Measurements from ENCODE around the gene SLC9A3. TPM values are rescaled to one million over a fixed set of nuclear protein-coding genes. Genes with fewer than 3 reads are reported as not detected.
"Not testable (repeated sequence)": the region's sequence is repeated elsewhere in the genome, so short reads cannot be mapped to it uniquely, and the experiment has no call there.

Gene SLC9A3
- polyA plus RNA-seq, 3 donors = 42.2 to 47.4 (median 42.9) TPM

GRCh38 chr5:558871-559503 lies 34.7 kb upstream of the SLC9A3 start:
- no peak for DNase-seq (ENCODE audit: extremely low read depth in 1 of 11, low read depth in 9 of 11, low spot score in 4 of 11)

- DNase-seq (ENCODE audit: extremely low read depth in 1 of 11, low read depth in 9 of 11, low spot score in 4 of 11) = no peak
Observed at GRCh38 chr5:558326-558725, 34.1 kb upstream of the SLC9A3 start.

DNA sequence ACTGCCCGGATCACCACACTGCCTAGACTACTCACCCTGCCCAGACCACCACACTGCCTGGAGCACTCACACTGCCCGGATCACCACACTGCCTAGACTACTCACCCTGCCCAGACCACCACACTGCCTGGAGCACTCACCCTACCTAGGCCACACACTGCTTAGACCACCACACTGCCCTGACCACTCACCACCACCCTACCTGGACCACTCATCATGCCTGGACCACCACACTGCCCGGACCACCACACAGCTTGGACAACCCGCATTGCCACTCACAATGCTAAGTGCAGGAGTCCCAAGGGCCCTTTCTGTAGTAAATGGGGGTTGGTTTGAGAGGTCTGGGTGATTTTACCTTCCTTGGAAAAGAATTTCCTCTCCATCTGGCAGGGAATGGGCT lies 33.7 kb upstream of the SLC9A3 start:
- not testable (repeated sequence) for DNase-seq (ENCODE audit: extremely low read depth in 1 of 11, low read depth in 9 of 11, low spot score in 4 of 11)

GRCh38 chr5:556909-557441 lies 32.7 kb upstream of the SLC9A3 start:
- no peak for DNase-seq (ENCODE audit: extremely low read depth in 1 of 11, low read depth in 9 of 11, low spot score in 4 of 11)

- DNase-seq (ENCODE audit: extremely low read depth in 1 of 11, low read depth in 9 of 11, low spot score in 4 of 11) = no peak
Observed at GRCh38 chr5:555058-555623, 30.9 kb upstream of the SLC9A3 start.

DNA sequence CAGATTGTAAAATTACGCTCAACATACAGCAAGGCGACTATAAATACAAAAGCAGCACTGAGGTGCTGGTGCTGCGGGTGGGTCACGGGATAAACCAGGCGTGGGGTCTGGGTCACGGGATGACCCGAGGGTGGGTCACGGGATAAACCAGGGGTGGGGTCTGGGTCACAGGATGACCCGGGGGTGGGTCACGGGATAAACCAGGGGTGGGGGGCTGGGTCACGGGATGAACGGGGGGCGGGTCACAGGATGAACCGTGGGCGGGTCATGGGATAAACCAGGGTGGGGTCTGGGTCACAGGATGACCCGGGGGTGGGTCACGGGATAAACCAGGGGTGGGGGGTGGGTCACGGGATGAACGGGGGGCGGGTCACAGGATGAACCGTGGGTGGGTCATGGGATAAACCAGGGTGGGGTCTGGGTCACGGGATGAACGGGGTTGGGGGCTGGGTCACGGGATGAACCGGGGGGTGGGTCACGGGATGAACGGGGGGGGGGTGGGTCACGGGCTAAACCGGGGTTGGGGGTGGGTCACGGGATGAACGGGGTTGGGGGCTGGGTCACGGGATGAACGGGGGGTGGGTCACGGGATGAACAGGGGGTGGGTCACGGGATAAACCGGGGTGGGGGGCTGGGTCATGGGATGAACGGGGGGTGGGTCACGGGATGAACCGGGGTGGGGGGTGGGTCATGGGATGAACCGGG lies 30.2 kb upstream of the SLC9A3 start:
- no peak for DNase-seq (ENCODE audit: extremely low read depth in 1 of 11, low read depth in 9 of 11, low spot score in 4 of 11)

DNA sequence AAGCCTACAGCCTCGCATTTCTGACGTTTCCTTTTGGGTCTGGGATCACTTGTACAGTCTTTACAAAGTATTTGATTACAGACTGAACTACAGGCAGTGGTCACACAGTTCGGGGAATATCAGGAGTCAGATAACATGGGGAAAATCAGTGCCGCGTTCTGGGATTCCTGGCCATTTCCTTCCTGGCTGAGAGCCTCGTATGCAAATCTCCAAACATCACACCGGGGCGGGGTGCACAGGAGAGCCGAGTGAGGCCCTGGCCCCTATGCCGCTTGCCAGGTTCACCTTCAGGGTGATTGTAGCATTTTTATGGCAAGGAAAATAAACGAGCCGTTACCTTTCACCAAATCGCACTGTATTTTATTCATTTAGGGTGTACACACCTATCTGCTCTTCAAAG lies 29.6 kb upstream of the SLC9A3 start:
- DNase-seq (ENCODE audit: extremely low read depth in 1 of 11, low read depth in 9 of 11, low spot score in 4 of 11) = no peak

- DNase-seq (ENCODE audit: extremely low read depth in 1 of 11, low read depth in 9 of 11, low spot score in 4 of 11) = no peak
Observed at GRCh38 chr5:551406-551805, 27.2 kb upstream of the SLC9A3 start.

DNA sequence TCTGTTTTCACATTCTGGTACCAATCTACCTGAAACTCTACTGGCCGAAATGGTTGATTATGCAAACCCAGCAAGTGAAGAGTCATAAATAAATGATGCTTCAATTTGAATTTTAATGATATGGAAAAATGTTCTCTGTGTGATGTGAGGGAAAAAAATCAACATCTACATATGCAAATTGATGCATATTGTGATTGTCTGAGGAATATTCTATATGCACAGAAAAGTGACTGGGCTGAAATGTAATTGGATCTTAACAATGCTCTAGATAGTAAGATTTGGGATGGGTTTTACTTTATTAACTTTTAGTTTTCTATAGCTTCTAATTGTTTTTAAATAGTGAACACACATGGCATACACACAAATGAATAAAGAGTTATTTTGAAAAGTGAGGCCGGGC lies 25.0 kb upstream of the SLC9A3 start:
- DNase-seq (ENCODE audit: extremely low read depth in 1 of 11, low read depth in 9 of 11, low spot score in 4 of 11) = no peak

- DNase-seq (ENCODE audit: extremely low read depth in 1 of 11, low read depth in 9 of 11, low spot score in 4 of 11) = no peak
Observed at GRCh38 chr5:548256-548655, 24.0 kb upstream of the SLC9A3 start.

DNA sequence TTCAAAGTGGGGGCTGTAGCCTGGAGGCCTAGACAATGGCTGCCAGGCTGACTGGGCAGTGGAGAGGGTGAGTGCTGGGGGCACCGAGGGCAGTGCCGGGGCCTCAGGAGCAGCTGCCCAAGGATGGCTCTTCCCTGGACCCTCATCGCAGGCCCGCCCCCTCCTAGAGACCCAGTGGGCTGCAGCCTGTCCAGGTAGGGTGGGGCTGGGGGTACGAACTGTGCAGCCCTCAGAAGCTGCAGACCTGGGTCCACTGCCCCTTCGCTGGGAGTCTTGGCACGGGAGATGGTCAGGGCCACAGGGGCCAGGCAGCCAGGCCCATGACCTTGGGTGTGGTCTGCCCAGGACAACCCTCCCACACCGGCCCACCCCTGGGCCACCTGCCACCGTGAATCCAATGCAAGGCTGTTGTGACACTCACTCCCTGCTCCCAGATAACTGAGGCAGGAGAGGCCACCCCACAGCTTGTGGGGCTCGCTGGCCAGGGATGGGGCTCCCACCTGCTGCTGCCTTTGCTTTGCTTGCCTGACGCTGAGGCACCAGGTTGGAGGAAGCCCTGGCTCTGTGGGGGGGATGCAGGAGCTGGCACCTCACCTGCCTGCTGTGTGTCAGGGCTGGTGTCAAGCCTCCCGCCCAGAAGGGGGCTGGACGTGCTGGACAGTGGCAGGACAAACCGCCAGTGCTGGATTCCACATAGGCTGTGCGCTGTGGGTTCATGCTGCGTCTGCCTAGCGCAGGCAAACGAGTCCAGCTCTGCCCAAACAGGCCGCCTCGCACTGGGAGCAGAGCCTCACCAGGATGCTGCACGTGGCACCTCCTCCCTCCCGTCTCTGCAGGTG lies 23.1 kb upstream of the SLC9A3 start:
- DNase-seq (ENCODE audit: extremely low read depth in 1 of 11, low read depth in 9 of 11, low spot score in 4 of 11) = no peak

- DNase-seq (ENCODE audit: extremely low read depth in 1 of 11, low read depth in 9 of 11, low spot score in 4 of 11) = no peak
Observed at GRCh38 chr5:546376-546908, 22.2 kb upstream of the SLC9A3 start.

DNA sequence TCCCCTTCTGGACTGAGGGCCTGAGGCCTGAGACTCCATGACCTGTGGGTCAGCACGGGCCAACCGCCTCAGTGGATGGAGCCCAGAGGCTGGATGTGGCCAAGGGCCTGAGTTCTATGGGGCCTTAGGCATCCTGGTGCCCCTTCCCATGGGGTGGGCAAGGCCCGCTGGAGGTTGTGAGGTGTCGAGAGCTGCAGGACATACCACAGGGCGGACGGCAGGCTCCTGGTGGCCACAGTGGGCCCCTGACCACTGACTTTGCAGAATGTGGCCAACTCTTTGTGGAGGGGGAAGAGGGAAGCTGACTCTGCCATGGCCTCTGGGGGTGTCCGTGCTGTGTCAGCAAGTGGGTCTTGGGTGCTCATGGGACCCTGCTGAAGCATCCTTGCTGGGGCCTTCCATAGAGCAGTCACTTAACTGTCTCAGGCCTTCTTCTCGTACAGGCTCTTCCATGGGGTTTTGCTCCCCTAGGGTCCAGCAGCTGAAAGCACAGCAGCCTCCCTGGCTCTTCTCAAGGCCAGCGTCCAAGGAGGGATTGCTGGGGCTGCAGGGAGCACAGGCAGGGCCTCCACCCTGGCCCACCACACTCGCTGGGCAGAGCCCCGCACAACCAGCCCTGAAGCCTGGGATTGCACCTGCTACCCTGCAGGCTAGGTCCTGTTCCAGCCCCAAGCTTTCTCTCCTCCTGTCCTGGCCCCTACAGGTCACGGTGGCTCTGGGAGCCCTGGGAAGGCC lies 21.6 kb upstream of the SLC9A3 start:
- DNase-seq (ENCODE audit: extremely low read depth in 1 of 11, low read depth in 9 of 11, low spot score in 4 of 11) = no peak

DNA sequence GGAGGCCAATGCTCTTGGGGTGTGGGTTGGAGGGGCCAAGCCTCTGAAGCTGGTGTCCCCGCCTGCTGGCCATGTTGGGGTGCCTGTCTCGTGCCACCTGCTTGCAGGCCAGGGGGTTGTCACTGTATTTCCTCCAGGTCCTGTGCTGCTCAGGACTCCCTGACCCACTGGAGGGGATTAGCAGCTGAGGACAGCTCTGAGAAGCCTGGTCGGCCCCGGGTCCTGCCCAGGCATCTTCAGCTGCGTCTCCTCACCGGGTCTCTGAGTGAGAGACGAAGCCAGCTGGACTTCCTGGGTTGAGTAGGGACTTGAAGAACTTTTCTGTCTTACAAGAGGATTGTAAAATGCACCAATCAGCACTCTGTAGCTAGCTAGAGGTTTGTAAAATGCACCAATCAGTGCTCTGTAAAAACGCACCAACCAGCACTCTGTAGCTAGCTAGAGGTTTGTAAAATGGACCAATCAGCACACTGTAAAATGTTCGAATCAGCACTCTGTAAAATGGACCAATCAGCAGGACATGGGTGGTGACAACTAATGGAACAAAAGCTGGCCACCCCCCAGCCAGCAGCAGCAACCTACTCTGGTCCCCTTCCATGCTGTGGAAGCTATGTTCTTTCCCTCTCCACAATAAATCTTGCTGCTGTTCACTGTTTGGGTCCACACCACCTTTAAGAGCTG lies 20.6 kb upstream of the SLC9A3 start:
- no peak for DNase-seq (ENCODE audit: extremely low read depth in 1 of 11, low read depth in 9 of 11, low spot score in 4 of 11)

DNA sequence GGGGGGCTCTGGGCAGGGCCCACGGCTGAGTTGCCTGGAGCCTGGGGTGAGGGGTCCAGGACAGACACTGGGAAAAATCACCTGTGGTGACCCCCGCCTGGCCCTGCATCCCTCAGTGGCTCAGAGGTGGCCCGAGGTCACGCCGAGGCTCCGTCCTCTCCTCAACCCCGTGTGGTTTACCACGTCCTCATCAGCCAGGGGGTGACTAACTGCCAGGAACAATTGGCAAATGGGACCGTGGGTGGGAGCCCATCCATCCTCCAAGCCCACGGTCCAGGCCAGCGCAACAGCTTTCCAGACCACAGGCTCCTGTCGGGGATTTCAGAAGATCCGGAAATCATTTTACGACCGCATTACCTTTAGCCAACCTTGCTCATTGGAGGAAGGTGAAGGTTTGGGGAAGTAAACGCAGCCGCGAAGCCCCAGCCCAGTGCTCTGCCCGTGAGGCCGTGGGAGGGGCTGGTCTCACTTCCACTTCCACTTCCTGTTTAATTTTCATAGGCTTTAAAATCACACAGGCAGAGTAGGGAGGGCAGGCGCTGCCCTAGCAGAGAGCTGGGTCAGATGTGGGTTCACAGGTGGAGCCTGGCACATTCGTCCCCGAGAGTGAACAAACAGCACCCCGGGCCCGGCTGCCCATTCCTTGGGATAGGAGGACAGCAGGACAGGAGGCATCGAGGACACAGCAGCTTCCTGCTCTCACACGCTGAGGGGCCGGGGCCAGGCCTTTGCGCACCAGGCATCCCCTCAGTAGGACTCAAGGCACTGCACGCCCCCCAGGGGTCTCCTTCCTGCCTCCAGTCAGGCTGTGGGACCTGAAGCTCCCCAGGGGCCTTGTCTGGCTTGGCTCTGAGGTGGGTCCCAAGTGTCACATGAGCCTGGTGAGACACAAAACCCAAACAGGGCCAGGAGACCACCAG lies 19.8 kb upstream of the SLC9A3 start:
- DNase-seq (ENCODE audit: extremely low read depth in 1 of 11, low read depth in 9 of 11, low spot score in 4 of 11) = no peak

DNA sequence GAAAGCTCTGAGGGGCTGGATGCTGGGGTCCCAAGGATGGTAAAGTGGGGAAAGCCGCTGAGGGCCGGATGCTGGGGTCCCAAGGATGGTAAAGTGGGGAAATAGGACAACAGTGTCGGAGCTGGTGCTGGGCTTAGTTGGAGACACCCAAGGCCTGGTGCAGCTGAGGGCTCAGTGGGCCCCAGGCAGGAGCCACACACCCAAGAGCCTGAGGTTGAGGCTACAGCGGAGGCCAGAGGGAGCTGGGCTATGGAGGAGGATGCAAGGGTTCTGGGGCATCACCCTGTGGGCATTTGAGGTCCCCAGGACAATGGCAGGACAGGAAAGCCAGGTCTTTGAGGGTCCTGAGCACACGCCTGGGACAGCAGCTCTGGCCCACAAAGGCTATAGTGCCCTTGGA lies 19.1 kb upstream of the SLC9A3 start:
- DNase-seq (ENCODE audit: extremely low read depth in 1 of 11, low read depth in 9 of 11, low spot score in 4 of 11) = no peak
